KOPT-K1 (cell line): ENCODE measurements around the gene RAD51B.

Experiments used
- H3K27ac ChIP-seq: fragments of 200-600 bp; sonication (generic); 2 replicates; pipeline ENCODE4 v1.5.1; 2016; ENCODE audit warnings: antibody characterized with exemption, mild to moderate bottlenecking, low read depth, low read length; ENCODE audit not compliant: poor library complexity, severe bottlenecking
- H3K36me3 ChIP-seq: fragments of 200-600 bp; sonication (generic); 2 replicates; pipeline ENCODE4 v1.5.1; 2017; ENCODE audit warnings: antibody characterized with exemption, mild to moderate bottlenecking, low read length, moderate library complexity; ENCODE audit not compliant: insufficient read depth
- H3K9me3 ChIP-seq: fragments of 200-600 bp; sonication (generic); 2 replicates; pipeline ENCODE4 v1.5.1; 2017; ENCODE audit warnings: antibody characterized with exemption, low read length, mild to moderate bottlenecking; ENCODE audit not compliant: insufficient read depth, poor library complexity, severe bottlenecking

Gene RAD51B

DNA sequence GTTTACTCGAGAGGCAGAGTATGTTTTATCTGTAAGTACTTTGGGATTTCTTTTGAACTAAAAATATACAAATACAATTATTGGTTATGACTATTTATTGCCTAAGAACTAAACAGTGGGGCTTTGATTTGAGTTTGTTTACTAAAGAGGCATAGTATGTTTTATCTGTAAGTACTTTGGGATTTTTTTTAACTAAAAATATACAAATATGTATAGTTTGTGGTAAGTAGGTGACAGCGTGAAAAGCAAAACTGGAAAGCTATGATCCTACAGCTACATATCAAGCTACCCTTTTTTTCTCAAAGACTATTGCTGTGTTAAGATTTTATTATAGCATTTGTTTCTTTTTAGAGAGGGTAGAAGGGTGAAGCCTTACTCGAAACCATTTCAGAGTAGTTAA, 171.0 kb downstream of the RAD51B start:
- no peaks in the 10 kb centered on the region for H3K9me3 ChIP-seq
- H3K36me3 ChIP-seq, result no peaks in the 10 kb centered on the region
- no peak overlapping the region for H3K27ac ChIP-seq

DNA sequence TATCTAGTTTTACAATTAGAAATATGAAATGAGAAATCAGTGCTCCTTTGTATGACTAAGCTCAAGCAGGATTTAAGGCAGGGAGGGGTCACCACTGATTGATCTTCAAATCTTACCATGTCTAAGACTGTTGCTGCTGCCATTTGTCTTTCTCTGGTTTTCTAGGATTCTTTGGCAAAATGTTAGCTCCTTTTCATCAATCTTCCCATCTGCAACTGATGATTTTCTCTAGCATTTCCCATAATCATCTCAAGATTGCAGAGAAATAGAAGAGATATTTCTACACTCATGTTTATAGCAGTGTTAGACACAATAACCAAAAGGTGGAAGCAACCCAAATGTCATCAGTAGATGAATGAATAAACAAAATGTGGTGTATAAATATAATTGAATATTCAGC, 175.0 kb downstream of the RAD51B start:
- H3K9me3 ChIP-seq, result no peaks in the 10 kb centered on the region
- no peak overlapping the region for H3K27ac ChIP-seq
- H3K36me3 ChIP-seq, result no peaks in the 10 kb centered on the region

DNA sequence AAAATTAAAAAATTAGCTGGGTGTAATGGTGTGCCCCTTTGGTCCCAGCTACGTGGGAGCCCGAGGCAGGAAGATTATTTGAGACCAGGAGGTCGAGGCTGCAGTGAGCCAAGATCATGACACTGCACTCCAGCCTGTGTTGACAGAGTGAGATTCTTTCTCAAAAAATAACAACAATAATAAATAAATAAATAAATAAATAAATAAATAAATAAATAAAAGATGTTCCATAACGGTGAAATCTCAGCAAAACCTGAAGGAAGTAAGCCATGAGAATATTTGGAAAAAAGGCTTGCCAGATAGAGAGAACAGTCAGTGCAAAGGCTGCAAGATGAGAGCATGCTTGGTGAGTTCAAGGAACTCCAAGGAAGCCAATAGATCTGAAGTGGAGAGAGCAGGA, 176.7 kb downstream of the RAD51B start:
- Histone ChIP-seq H3K9me3 (no peaks in the 10 kb centered on the region), H3K36me3 (no peaks in the 10 kb centered on the region), H3K27ac (no peak overlapping the region)

DNA sequence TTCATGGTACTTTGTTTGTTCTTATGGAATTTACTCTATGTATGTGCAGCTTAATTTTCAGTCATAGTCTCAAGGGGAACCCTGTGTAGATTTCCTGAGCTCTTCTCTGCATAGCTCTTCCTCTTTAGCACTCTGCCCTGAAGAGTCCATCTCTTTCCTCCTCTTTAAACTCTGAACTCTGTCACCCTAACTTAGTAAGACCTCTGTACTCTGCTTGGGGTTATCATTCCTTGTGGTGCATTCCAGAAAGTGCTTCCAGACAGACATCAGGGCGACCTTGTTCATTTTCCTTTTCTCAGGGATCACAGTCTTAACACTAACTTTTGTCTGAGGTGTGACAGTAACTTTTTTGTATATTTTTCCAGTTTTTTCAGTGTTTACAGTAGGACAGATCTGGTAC, 179.3 kb downstream of the RAD51B start:
- Histone ChIP-seq H3K36me3 (no peaks in the 10 kb centered on the region), H3K27ac (no peak overlapping the region), H3K9me3 (no peaks in the 10 kb centered on the region)

DNA sequence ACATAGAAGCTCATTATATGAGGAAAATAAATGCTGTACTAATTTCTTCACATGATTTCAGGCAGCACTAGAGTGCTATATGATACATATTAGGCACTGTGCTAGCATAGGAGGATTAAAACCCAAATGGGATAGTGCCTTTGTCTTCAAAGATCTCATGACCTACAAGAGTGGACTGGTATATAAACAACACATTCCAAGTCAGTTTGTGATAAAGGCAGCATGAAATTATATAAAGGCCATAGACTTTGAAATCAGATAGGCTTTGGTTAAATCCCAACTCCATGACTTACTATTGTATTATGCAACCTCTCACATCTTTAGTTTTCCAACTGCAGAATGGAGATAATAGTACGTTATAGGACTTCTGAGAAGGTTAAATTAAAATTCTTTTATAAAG, 179.7 kb downstream of the RAD51B start:
- H3K9me3 ChIP-seq, result no peaks in the 10 kb centered on the region
- H3K27ac ChIP-seq, result no peak overlapping the region
- H3K36me3 ChIP-seq, result no peaks in the 10 kb centered on the region

DNA sequence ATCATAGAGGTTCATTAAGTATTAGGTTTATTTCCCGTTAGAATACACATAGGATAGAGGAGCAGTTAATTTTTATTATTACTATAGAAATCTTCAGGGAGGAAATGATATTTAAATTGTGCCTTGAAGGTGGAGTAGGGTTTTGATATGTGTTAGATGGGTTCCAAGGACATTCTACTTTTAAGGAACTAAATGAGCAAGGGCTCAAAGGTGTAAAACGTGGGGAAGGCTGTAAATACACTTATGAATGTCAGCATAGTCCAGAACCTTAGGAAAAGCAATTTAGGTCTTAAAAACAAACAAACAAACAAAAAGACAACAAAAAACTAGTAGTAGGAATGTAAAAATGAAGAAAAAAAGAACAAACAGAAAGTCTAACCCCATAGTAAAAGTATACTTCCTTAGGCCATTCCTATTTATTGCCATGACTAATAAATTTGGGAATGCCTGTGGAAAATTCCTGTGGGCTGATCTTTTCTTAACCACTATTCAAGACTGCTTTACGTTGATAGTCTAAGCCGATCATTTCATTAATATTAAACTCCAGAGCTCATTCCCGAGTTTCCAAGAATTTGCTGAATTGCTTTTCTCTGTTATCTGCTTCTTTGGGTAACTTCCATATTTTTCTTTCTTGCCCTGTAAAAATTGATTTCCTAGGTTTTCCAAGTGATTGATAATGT, 180.3 kb downstream of the RAD51B start:
- Histone ChIP-seq H3K36me3 (no peaks in the 10 kb centered on the region), H3K27ac (no peak overlapping the region), H3K9me3 (no peaks in the 10 kb centered on the region)

DNA sequence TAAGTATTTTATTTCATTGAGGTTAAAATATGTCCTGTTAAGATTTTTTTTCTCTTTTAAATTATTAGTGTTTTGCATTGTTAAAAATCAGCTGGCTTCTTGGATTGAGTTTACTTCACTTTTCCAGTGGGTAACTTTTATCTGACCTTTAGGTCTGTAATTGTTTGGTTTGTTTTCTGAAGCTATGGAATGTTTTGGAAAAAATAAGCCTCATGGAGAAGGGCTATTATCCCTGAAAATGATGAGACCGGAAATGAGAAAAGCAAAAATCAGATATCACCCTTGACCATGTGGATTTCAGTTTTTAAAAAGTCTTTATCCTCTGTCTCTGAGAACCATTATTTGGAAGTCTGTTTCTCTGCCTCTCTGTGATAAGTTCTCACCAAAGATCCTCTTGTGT, 180.9 kb downstream of the RAD51B start:
- Histone ChIP-seq H3K9me3 (no peaks in the 10 kb centered on the region), H3K27ac (no peak overlapping the region)

DNA sequence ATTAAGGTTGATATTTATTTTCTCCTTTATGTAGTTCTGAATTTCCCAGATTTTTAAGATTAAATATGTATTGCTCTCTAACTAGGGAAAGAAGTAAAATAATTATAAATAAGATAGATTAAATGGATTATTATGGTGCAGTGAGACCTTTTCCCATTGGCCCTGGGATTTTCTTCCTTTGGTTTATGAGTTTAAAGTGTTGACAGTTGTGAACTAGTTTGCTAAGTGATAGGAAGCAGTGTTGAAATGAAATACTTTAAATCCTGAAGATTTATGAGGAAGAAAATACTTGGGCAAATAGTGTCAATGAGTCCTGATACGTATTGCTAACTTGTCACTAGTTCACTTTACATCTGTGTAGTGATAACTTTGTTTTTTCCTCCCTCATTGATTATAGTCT, 188.9 kb downstream of the RAD51B start:
- H3K27ac ChIP-seq, result no peak overlapping the region
- no peaks in the 10 kb centered on the region for H3K9me3 ChIP-seq

More for the DNA sequence above, 180.9 kb downstream of the RAD51B start:
- H3K36me3 ChIP-seq, result no peaks in the 10 kb centered on the region

DNA sequence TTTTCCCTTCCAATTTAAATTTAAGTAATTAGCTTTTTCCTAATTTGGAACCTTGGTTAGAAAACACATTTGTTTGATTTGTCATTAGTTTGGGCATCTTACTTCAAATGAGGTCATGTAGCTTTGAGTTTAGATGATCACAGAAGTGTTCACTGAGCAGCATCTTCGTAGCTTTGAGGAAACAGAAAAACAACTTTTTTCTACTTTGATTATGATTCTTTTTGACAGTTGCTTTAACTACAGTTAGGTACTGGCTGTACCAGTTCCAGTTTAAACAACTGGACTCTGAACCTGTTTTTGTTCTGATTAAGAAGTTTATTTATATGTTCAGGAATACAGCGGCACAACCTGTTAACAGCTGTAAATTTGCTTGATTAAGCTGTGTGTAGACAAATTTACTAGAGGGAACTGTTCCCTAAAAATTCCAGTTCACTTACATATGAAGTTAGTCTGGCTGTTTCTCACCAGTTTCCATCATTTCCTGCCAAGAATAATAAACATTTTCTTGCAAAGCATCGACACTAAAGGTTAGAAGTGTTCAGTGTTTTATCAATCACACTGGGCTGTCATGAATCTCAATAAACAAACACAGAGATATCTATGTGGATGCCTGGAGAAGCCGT, 191.9 kb downstream of the RAD51B start:
- Histone ChIP-seq H3K27ac (no peak overlapping the region), H3K9me3 (peaks cover 3% of the 10 kb centered on the region), H3K36me3 (no peaks in the 10 kb centered on the region)

More for the DNA sequence above, 188.9 kb downstream of the RAD51B start:
- H3K36me3 ChIP-seq, result no peaks in the 10 kb centered on the region

DNA sequence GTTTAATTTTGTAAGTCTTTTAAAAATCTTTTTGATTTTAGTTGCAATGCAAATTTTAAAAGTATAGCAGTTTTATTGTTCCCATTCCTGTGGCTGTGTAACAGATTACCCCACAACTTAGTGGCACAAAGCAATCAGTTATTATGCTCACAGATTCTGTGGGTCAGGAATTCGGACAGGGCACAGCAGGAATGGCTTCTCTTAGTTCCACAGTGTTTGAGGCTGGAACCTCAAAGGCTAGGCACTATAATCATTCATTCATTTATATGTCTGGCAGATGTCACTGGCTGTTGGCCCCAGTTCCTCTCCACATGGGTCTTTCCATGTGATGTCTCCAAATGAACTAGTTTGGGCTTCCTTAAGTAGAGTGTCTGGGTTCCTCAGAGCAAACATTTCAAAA, 193.3 kb downstream of the RAD51B start:
- H3K36me3 ChIP-seq, result no peaks in the 10 kb centered on the region
- no peak overlapping the region for H3K27ac ChIP-seq
- H3K9me3 ChIP-seq, result peaks cover 3% of the 10 kb centered on the region

DNA sequence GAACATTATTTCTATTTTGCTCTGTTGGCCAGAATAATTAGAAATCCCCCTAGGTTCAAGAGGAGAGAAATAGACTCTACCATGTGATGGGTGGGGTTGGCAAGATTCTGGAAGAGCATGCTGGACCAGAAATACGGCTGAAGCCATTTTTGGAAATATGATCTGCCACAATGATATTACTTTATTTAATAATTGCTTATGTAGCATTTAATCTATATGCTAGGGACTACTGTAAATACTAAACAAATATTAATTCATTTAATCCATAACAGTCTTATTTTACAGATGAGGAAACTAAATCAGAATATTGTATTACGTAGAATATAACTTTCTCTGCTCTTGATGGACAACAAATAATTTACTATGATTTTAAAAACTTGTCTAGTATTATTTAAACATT, 193.7 kb downstream of the RAD51B start:
- Histone ChIP-seq H3K9me3 (peaks cover 3% of the 10 kb centered on the region), H3K36me3 (no peaks in the 10 kb centered on the region), H3K27ac (no peak overlapping the region)

DNA sequence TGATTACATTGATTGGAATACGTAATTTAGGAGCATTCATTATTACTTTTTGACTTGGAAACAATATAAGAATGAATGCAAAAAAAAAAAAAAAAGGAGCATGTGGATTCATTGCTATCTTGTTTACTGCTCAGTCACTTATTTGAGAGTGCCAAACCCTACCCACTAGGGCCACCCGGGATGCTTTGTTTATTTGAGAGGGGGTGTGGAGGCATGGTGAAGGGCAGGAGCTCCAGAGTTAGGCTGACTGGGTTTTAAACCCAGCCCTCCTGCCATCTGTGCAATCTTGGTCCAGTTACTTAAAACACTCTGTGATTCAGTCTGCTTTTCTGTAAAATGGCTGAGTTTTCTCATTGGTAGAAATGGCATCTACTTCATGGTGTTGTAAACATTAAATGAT, 195.2 kb downstream of the RAD51B start:
- H3K36me3 ChIP-seq, result no peaks in the 10 kb centered on the region
- H3K27ac ChIP-seq, result no peak overlapping the region
- H3K9me3 ChIP-seq, result peaks cover 3% of the 10 kb centered on the region

DNA sequence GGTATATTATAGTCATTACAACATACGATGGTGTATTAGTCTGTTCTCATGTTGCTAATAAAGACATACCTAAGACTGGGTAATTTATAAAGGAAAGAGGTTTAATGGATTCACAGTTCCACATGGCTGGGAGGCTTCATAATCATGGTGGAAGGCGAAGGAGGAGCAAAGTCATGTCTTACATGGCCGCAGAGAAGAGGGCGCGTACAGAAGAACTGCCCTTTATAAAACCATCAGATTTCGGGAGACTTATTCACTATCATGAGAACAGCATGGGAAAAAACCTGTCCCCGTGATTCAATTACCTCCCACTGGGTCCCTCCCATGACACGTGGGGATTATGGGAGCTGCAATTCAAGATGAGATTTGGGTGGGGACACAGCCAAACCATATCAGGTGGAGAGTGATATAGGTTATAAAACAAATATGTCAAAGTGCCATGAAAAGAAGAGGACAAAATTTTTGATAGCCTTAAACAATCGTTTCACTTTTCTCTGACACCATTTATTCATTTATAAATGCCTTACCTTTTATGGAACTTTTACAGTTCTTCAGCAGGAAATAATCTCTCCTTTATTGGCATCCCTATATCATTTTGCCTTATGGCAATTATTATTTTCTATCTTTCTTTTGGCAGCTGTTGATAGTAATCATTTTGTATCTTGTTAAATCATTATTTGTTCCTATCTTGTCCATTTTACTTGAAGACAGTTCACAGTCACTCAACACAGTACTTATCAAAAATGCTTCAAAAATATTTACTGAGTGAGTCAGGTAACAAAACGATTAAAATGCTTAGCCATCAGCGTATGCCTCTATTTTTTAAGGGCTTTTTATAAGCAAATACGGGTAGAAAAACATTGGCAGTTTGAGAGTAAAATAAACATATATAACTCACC, 196.0 kb downstream of the RAD51B start:
- H3K9me3 ChIP-seq, result peaks cover 3% of the 10 kb centered on the region
- H3K36me3 ChIP-seq, result no peaks in the 10 kb centered on the region
- no peak overlapping the region for H3K27ac ChIP-seq

DNA sequence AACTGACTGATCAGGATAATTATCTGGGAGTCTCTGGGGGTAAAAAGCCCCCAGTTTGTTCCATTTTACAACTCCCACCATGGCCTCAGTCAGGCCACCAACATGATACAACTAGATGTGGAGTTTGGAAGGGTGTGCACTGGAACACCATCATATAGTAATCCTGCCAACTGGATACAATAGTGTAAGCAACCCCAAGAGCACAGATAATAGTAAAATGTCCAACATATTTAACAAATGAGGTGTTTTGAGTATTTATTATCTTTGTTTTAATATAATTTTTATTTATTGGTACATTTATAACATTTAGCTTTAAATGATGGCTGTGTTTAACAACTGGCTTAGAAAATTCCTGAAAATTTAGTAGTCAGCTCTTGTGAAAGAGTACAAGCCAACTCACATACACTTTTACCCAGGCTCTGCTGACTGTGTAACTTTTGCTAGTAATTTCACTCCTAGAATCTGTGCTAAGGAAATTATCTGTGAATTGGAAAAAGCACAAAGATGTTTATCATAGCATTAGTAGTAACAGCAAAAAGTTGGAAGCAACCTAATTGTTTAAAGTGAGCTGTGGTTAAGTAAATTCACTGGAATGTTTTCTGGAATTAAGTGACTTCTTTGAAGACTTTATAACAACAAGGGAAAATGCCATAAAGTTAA, 196.8 kb downstream of the RAD51B start:
- Histone ChIP-seq H3K27ac (no peak overlapping the region), H3K36me3 (no peaks in the 10 kb centered on the region), H3K9me3 (peaks cover 3% of the 10 kb centered on the region)

DNA sequence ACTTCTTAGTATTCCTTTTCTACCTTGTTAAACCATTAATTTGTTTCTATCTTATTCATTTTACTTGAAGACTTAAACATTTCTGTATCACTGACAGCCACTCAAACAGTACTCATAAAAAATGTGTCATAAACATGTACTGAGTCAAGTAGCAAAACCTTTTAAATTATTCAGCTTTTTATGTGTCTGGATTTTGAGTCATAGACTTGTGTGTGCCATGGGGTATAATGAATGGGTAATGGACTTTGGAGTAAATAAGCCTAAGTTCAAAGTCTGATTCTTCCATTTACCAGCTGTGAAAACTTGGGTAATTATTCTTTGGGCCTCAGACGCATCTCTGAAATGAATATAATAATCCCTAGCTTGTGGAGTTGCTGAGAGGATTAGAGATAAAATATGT, 199.0 kb downstream of the RAD51B start:
- Histone ChIP-seq H3K9me3 (peaks cover 8% of the 10 kb centered on the region), H3K27ac (no peak overlapping the region), H3K36me3 (no peaks in the 10 kb centered on the region)
